Activated CD8-positive, alpha-beta memory T cell treated with anti-CD3 and anti-CD28 coated beads, Interleukin-2, amount 50 U/mL, for 24 hours (primary cell): Measurements from ENCODE around the gene DCAF4L1.
A peak's percentile ranks its signal among the peaks of the same experiment; 100 is the strongest.

Experiments
- DNase-seq: peaks from one replicate; pipeline ENCODE4 v3.0.0-alpha.2; 2020; ENCODE audit errors: extremely low read depth

Gene DCAF4L1

GRCh38 chr4:41981456-41981855 lies at the start of gene DCAF4L1:
Gene DCAF4L1, plus strand, starts transcription at chr4:41981756. Its CDS starts 37 bp downstream, at chr4:41981793.
- no peak for DNase-seq

GRCh38 chr4:41932988-41933387 lies 48.6 kb upstream of the DCAF4L1 start:
- no peak for DNase-seq

GRCh38 chr4:41933997-41934503 lies 47.5 kb upstream of the DCAF4L1 start:
- DNase-seq, result no peak

- no peak for DNase-seq
These were observed 47.0 kb upstream of the DCAF4L1 start for GRCh38 chr4:41934514-41934900.

GRCh38 chr4:41934901-41935651 lies 46.5 kb upstream of the DCAF4L1 start, which contains the start of gene TMEM33:
Gene TMEM33, plus strand, starts transcription at chr4:41935429. Its CDS starts 56 bp downstream, at chr4:41935485.
- DNase-seq, result peak; percentile 64

GRCh38 chr4:41935652-41936021 lies 45.9 kb upstream of the DCAF4L1 start:
- DNase-seq, result no peak

- no peak for DNase-seq
These were observed 42.4 kb upstream of the DCAF4L1 start for GRCh38 chr4:41939016-41939626.

GRCh38 chr4:41940834-41941233 lies 40.7 kb upstream of the DCAF4L1 start:
- no peak for DNase-seq

- no peak for DNase-seq
These were observed 38.0 kb upstream of the DCAF4L1 start for GRCh38 chr4:41943506-41943905.

- no peak for DNase-seq
These were observed 37.5 kb upstream of the DCAF4L1 start for GRCh38 chr4:41944089-41944488.

- DNase-seq, result no peak
These were observed 32.0 kb upstream of the DCAF4L1 start for GRCh38 chr4:41949531-41949930.

- DNase-seq, result no peak
These were observed 23.9 kb upstream of the DCAF4L1 start for GRCh38 chr4:41957634-41958033.

- DNase-seq, result no peak
These were observed 18.5 kb upstream of the DCAF4L1 start for GRCh38 chr4:41963105-41963504.

- DNase-seq, result no peak
These were observed 17.2 kb upstream of the DCAF4L1 start for GRCh38 chr4:41964401-41964800.

- no peak for DNase-seq
These were observed 14.2 kb upstream of the DCAF4L1 start for GRCh38 chr4:41967392-41967791.

- no peak for DNase-seq
These were observed 11.9 kb upstream of the DCAF4L1 start for GRCh38 chr4:41969671-41970070.

GRCh38 chr4:41975341-41975740 lies 6.2 kb upstream of the DCAF4L1 start:
- DNase-seq, result no peak

GRCh38 chr4:41976775-41977516 lies 4.6 kb upstream of the DCAF4L1 start:
- no peak for DNase-seq

GRCh38 chr4:41977709-41978108 lies 3.8 kb upstream of the DCAF4L1 start:
- DNase-seq, result no peak

- no peak for DNase-seq
These were observed 1.2 kb downstream of the DCAF4L1 start for GRCh38 chr4:41982716-41983115.

GRCh38 chr4:41985151-41985550 lies 3.6 kb downstream of the DCAF4L1 start:
- no peak for DNase-seq

- no peak for DNase-seq
These were observed 8.4 kb downstream of the DCAF4L1 start for GRCh38 chr4:41989994-41990364.
